Measurements from ENCODE around the gene PTPRG.

DNA sequence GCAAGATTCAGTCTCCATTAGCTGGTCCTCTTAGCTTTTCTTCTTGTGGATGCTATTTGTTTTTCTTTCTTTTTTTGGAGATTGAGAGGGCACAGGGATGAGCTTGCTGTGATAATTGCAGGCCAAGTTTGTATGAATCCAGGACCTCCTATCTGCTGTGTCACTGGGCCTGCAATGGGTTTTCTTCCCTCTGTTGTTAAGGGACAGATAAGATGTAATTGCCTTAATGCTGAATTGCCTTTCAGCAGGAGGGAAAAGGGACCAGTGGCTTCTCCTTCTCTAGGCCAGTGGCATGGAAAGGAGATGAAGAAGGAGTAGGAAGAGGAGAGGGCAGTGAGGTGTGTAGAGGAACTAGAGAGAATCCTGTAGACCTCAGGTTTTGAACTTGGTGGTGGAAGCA is 29.9 kb downstream of the PTPRG start:
- TF ChIP-seq, protein P1, sequence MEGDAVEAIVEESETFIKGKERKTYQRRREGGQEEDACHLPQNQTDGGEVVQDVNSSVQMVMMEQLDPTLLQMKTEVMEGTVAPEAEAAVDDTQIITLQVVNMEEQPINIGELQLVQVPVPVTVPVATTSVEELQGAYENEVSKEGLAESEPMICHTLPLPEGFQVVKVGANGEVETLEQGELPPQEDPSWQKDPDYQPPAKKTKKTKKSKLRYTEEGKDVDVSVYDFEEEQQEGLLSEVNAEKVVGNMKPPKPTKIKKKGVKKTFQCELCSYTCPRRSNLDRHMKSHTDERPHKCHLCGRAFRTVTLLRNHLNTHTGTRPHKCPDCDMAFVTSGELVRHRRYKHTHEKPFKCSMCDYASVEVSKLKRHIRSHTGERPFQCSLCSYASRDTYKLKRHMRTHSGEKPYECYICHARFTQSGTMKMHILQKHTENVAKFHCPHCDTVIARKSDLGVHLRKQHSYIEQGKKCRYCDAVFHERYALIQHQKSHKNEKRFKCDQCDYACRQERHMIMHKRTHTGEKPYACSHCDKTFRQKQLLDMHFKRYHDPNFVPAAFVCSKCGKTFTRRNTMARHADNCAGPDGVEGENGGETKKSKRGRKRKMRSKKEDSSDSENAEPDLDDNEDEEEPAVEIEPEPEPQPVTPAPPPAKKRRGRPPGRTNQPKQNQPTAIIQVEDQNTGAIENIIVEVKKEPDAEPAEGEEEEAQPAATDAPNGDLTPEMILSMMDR (optimal IDR thresholded peaks at IDR 0.05 in 1 of 3, IDR thresholded peaks at IDR 0.05 in 1 of 3, conservative IDR thresholded peaks at IDR 0.05 in 1 of 3; ENCODE audit: extremely low read depth in 1 of 3, insufficient read depth in 2 of 3, low read length in 3 of 3) = no peak
- TF ChIP-seq EZH2 (IDR thresholded peaks at IDR 0.05; ENCODE audit: low read length) = no peak

Data from keratinocyte (primary cell).